AG04449 (cell line): ENCODE measurements around the gene PLEKHM2.

Source experiments
- CTCF ChIA-PET: fragments of 350-600 bp; formaldehyde crosslinking; extraction: SDS; loops from one replicate; lab custom pipeline; 2021; ENCODE audit warnings: antibody characterized with exemption; lab: Yijun Ruan, JAX
- POLR2A ChIA-PET: fragments of 400-600, 350-600 bp; formaldehyde crosslinking; extraction: SDS; loops from one replicate; lab custom pipeline; 2020; ENCODE audit warnings: antibody characterized with exemption, inconsistent platforms; lab: Yijun Ruan, JAX
- DNase-seq: peaks from one replicate; pipeline ENCODE4 v3.0.0-alpha.2; 2010; ENCODE audit warnings: low read depth, low spot score
- H3K4me3 ChIP-seq: 2 replicates; pipeline ENCODE4 v1.5.1; 2011; ENCODE audit warnings: low read depth, mild to moderate bottlenecking, control low read depth, low read length
- CTCF ChIP-seq: IDR thresholded peaks from one replicate; pipeline ENCODE4 v1.5.1; 2011; ENCODE audit warnings: mild to moderate bottlenecking, moderate library complexity, low read length, control low read depth, inconsistent platforms; ENCODE audit not compliant: insufficient read depth; ENCODE audit errors: missing control alignments

Gene PLEKHM2

GRCh38 chr1:15748264-15748663, 64.1 kb downstream of the PLEKHM2 start:
- DNase-seq = no peak
- POLR2A ChIA-PET = interaction anchor here (2.0 kb wide), 1 partner anchor 10 kb away, joined by 5 read pairs; no protein-coding TSS in a partner anchor
- CTCF ChIA-PET = interaction anchor here (0.7 to 2.3 kb wide), 4 partner anchors 8 to 302 kb away, joined by 3 to 7 read pairs (median 3); no protein-coding TSS in a partner anchor
- H3K4me3 ChIP-seq = no peak overlapping the region
- no peak for TF ChIP-seq CTCF

DNA sequence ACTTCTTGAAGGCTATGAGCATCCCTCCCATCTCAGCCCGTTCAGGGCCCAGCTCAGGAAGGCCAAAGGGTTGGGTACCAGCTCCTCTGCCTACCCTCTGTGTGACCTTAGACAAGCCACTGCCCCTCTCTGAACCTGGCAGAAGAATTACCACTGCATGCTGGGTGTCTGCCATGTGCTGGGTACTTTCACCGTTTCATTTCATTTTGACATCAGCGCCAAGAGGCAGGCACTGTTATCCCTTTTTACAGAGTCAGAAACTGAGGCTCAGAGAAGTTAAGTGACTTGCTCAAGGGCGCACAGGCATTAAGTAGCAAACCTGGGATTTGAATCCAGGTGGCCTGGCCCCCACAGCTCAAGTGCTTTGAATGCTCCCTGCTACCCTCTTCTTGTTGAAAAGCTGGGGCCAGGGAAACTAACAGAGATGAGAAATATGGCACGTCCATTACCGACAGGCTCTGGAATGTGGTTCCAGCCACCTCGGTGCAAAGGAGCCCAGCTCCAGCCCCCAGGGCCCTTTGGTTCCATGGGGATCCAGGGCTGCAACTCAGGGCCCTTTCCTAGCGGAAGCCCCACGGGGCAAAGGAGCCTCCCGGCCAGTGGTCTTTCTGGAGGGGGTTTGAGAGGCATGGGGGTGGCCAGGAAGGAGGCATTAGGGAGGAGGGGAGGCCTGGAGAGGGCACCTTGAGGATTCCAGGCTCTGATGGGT, 64.7 kb downstream of the PLEKHM2 start:
- ChIA-PET POLR2A (interaction anchor here (2.0 kb wide), 1 partner anchor 11 kb away, joined by 5 read pairs; no protein-coding TSS in a partner anchor), CTCF (interaction anchor here (0.6 to 2.3 kb wide), 5 partner anchors 9 to 155 kb away, joined by 3 to 7 read pairs (median 3); no protein-coding TSS in a partner anchor)

GRCh38 chr1:15749399-15750291, 65.5 kb downstream of the PLEKHM2 start:
- POLR2A ChIA-PET = no interaction called here
- no peak for DNase-seq
- CTCF ChIA-PET = interaction anchor here (0.6 to 2.3 kb wide), 6 partner anchors 8 to 154 kb away, joined by 3 to 7 read pairs (median 3); no protein-coding TSS in a partner anchor
- no peak for TF ChIP-seq CTCF
- no peak overlapping the region for H3K4me3 ChIP-seq

More for the DNA sequence above, 64.7 kb downstream of the PLEKHM2 start:
- H3K4me3 ChIP-seq = no peak overlapping the region
- DNase-seq = no peak
- no peak for TF ChIP-seq CTCF

DNA sequence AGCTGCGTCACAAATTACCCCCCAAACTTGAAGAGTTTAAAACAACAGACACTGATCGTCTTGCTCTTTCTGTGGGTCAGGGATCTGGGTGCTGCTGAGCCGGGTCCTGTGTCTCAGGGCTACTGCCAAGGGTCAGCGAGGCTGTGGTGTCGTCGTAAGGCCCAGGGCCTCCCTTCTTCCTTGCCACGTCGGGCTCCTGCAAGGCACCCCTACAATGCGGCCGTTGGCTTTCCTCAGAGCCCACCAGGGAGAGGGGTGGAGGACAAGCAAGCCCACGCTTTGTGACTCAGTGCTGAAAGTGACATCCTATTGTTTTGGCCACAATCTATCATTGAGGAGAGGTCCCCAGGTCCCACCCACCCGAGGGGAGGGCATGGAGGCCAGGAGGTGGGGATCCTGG, 66.8 kb downstream of the PLEKHM2 start:
- no peak for TF ChIP-seq CTCF
- ChIA-PET POLR2A (no interaction called here), CTCF (interaction anchor here (0.6 kb wide), 1 partner anchor 10 kb away, joined by 3 read pairs; no protein-coding TSS in a partner anchor)
- H3K4me3 ChIP-seq = no peak overlapping the region
- no peak for DNase-seq

DNA sequence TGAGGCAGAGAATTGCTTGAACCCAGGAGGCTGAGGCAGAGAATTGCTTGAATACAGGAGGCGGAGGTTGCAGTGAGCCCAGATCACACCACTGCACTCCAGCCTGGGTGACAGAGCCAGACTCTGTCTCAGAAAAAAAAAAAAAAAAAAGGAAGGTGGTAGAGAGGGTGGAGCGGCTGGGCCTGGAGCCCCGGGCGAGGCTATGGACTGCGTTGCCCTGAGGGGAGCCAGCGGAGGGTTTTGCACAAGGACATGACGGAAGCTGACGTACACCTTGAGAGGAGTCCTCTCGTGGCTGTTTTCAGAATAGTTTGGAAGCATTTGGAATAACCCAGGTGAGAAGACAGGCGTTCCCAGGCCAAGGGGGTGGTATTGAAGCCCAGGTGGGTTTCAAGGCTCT, 67.6 kb downstream of the PLEKHM2 start:
- ChIA-PET CTCF (interaction anchor here (0.6 kb wide), 1 partner anchor 10 kb away, joined by 3 read pairs; no protein-coding TSS in a partner anchor), POLR2A (no interaction called here)
- H3K4me3 ChIP-seq = no peak overlapping the region
- no peak for TF ChIP-seq CTCF
- no peak for DNase-seq

DNA sequence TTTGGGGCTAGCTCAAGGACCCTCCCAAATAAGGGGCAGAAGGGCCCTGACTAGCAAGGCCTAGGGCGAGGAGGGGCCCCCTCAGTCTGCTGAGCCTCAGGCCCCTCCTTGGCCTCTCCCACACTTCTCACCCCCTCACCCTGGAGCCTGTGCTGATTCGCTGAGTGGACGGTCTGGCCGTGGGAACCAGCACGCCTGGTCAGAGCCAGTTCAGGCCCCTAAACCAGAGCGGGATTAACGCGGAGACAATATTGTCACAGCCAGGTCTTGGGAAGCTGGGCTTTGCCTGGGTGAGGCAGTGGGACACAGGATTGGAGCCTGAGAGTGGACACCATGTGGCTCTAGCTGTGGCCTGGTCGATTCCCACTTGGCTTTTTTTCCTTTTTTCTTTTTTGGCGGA, 69.7 kb downstream of the PLEKHM2 start:
- no peak for DNase-seq
- TF ChIP-seq CTCF = no peak
- no peak overlapping the region for H3K4me3 ChIP-seq
- POLR2A ChIA-PET = no interaction called here
- CTCF ChIA-PET = interaction anchor here (3.0 kb wide), 1 partner anchor 13 kb away, joined by 11 read pairs; no protein-coding TSS in a partner anchor
